H9 (cell line): ENCODE results near the gene BICD1. TPM values are rescaled to one million over a fixed set of nuclear protein-coding genes. Genes with fewer than 3 reads are reported as not detected.

Experiments used
- DNase-seq: peaks from one replicate; pipeline ENCODE4 v3.0.0-alpha.2; 2017
- H2AFZ ChIP-seq: one replicate; pipeline ENCODE4 v1.6.1; 2013; ENCODE audit warnings: mild to moderate bottlenecking, low read length, control low read depth, moderate library complexity
- H2AK5ac ChIP-seq: 2 replicates; pipeline ENCODE4 v1.6.1; 2013; ENCODE audit warnings: low read length, control low read depth, mixed read lengths; ENCODE audit not compliant: insufficient read length
- H2BK120ac ChIP-seq: one replicate; pipeline ENCODE4 v1.6.1; 2013; ENCODE audit warnings: low read depth, mild to moderate bottlenecking, low read length, control low read depth, inconsistent platforms; ENCODE audit not compliant: poor library complexity, severe bottlenecking
- H2BK12ac ChIP-seq: 2 replicates; pipeline ENCODE4 v1.6.1; 2013; ENCODE audit warnings: low read length, control low read depth, mixed read lengths, low read depth; ENCODE audit not compliant: insufficient read length
- H2BK15ac ChIP-seq: 2 replicates; pipeline ENCODE4 v1.6.1; 2013; ENCODE audit warnings: low read depth, low read length, control low read depth
- H2BK20ac ChIP-seq: one replicate; pipeline ENCODE4 v1.6.1; 2013; ENCODE audit warnings: low read depth, mild to moderate bottlenecking, low read length, control low read depth, inconsistent platforms; ENCODE audit not compliant: poor library complexity, severe bottlenecking
- H2BK5ac ChIP-seq: 2 replicates; pipeline ENCODE4 v1.6.1; 2013; ENCODE audit warnings: low read length, control low read depth, mixed read lengths; ENCODE audit not compliant: insufficient read length
- H3K14ac ChIP-seq: 2 replicates; pipeline ENCODE4 v1.6.1; 2013; ENCODE audit warnings: low read length, control low read depth; ENCODE audit not compliant: insufficient read depth
- H3K18ac ChIP-seq: 2 replicates; pipeline ENCODE4 v1.6.1; 2013; ENCODE audit warnings: low read depth, mild to moderate bottlenecking, mixed read lengths, low read length, control low read depth; ENCODE audit not compliant: insufficient read length
- H3K23ac ChIP-seq: 2 replicates; pipeline ENCODE4 v1.6.1; 2013; ENCODE audit warnings: low read length, control low read depth, mixed read lengths, low read depth; ENCODE audit not compliant: insufficient read length
- H3K23me2 ChIP-seq: 2 replicates; pipeline ENCODE4 v1.6.1; 2013; ENCODE audit warnings: low read depth, mild to moderate bottlenecking, mixed read lengths, low read length, control low read depth; ENCODE audit not compliant: insufficient read length, poor library complexity, severe bottlenecking
- H3K27ac ChIP-seq: 2 replicates; pipeline ENCODE4 v1.5.1; 2013; ENCODE audit warnings: low read length, control low read depth, mixed read lengths, low read depth; ENCODE audit not compliant: insufficient read length
- H3K27me3 ChIP-seq: 2 replicates; pipeline ENCODE4 v1.6.1; 2013; ENCODE audit warnings: low read length, control low read depth, inconsistent platforms; ENCODE audit not compliant: insufficient read depth
- H3K4ac ChIP-seq: 2 replicates; pipeline ENCODE4 v1.6.1; 2013; ENCODE audit warnings: low read depth, mild to moderate bottlenecking, control low read depth, inconsistent platforms, low read length, moderate library complexity
- H3K4me1 ChIP-seq: 2 replicates; pipeline ENCODE4 v1.6.1; 2013; ENCODE audit warnings: low read length, control low read depth, inconsistent platforms; ENCODE audit not compliant: insufficient read depth
- H3K4me2 ChIP-seq: 2 replicates; pipeline ENCODE4 v1.6.1; 2013; ENCODE audit warnings: low read length, control low read depth, mixed read lengths; ENCODE audit not compliant: insufficient read length, insufficient read depth
- H3K56ac ChIP-seq: 2 replicates; pipeline ENCODE4 v1.6.1; 2013; ENCODE audit warnings: low read depth, mild to moderate bottlenecking, mixed read lengths, low read length, control low read depth; ENCODE audit not compliant: insufficient read length
- H3K79me1 ChIP-seq: 2 replicates; pipeline ENCODE4 v1.6.1; 2013; ENCODE audit warnings: low read depth, mild to moderate bottlenecking, moderate library complexity, low read length, control low read depth, inconsistent platforms; ENCODE audit not compliant: insufficient read depth, poor library complexity, severe bottlenecking
- H3K79me2 ChIP-seq: 2 replicates; pipeline ENCODE4 v1.6.1; 2013; ENCODE audit warnings: low read length, control low read depth, inconsistent platforms; ENCODE audit not compliant: insufficient read depth
- H3K9ac ChIP-seq: 2 replicates; pipeline ENCODE4 v1.6.1; 2013; ENCODE audit warnings: low read length, control low read depth, mixed read lengths; ENCODE audit not compliant: insufficient read length; ENCODE audit errors: extremely low read depth
- H3K9me3 ChIP-seq: one replicate; pipeline ENCODE4 v1.6.1; 2013; ENCODE audit warnings: low read depth, low read length, inconsistent platforms; ENCODE audit not compliant: control insufficient read depth
- H3T11ph ChIP-seq: one replicate; pipeline ENCODE4 v1.6.1; 2013; ENCODE audit warnings: mild to moderate bottlenecking, low read length, control low read depth, inconsistent platforms
- H4K20me1 ChIP-seq: one replicate; pipeline ENCODE4 v1.6.1; 2013; ENCODE audit not compliant: control insufficient read depth, insufficient read length, insufficient read depth
- H4K5ac ChIP-seq: 2 replicates; pipeline ENCODE4 v1.6.1; 2013; ENCODE audit warnings: low read depth, mild to moderate bottlenecking, mixed read lengths, low read length, control low read depth; ENCODE audit not compliant: insufficient read length
- H4K8ac ChIP-seq: replicated peaks from 2 replicates; pipeline ENCODE4 v1.6.1; 2013; ENCODE audit warnings: low read length, control low read depth, mixed read lengths, low read depth; ENCODE audit not compliant: insufficient read length
- H4K91ac ChIP-seq: 2 replicates; pipeline ENCODE4 v1.6.1; 2013; ENCODE audit warnings: low read depth, mild to moderate bottlenecking, moderate library complexity, mixed read lengths, low read length, control low read depth; ENCODE audit not compliant: insufficient read length
- H3K27ac Mint-ChIP-seq, 3 experiments: 2 replicates in 2 of 3; 3 replicates in 1 of 3; pipeline ENCODE4 v1.8.0; 2020 to 2021; ENCODE audit warnings: mixed read lengths in 3 of 3, mild to moderate bottlenecking in 1 of 3, moderate library complexity in 1 of 3
- H3K27me3 Mint-ChIP-seq: 2 replicates; pipeline ENCODE4 v1.8.0; 2021; ENCODE audit warnings: low read depth, mild to moderate bottlenecking, moderate library complexity, mixed read lengths
- H3K36me3 Mint-ChIP-seq, 3 experiments: 2 replicates in 2 of 3; 3 replicates in 1 of 3; pipeline ENCODE4 v1.8.0; 2020 to 2021; ENCODE audit warnings: low read depth in 3 of 3, mixed read lengths in 3 of 3; ENCODE audit not compliant: insufficient read depth in 1 of 3
- H3K4me1 Mint-ChIP-seq, 2 experiments: 2 replicates each; pipeline ENCODE4 v1.8.0; 2020; ENCODE audit warnings: mixed read lengths in 2 of 2
- H3K4me3 Mint-ChIP-seq, 2 experiments: 2 replicates in 1 of 2; 3 replicates in 1 of 2; pipeline ENCODE4 v1.8.0; 2020 to 2021; ENCODE audit warnings: mild to moderate bottlenecking in 2 of 2, mixed read lengths in 2 of 2, moderate library complexity in 1 of 2
- H3K9me3 Mint-ChIP-seq, 2 experiments: 2 replicates in 1 of 2; 3 replicates in 1 of 2; pipeline ENCODE4 v1.8.0; 2020; ENCODE audit warnings: mild to moderate bottlenecking in 2 of 2, mixed read lengths in 2 of 2, moderate library complexity in 1 of 2
- CTCF ChIP-seq: fragments of 200-600 bp; sonication (generic); conservative IDR thresholded peaks from 3 replicates; pipeline ENCODE4 v1.8.0; 2021; ENCODE audit warnings: antibody characterized with exemption, mild to moderate bottlenecking
- WGBS: extraction: QIAGEN DNeasy Blood & Tissue Kit; methylation state at CpG from one replicate; pipeline ENCODE4 v1.1.7; 2013; ENCODE audit warnings: missing lambda C conversion rate, low lambda C conversion rate, mixed read lengths; ENCODE audit not compliant: insufficient read length; ENCODE audit errors: extremely low coverage; 5-methylcytosine and 5-hydroxymethylcytosine counted together
- total RNA-seq: library from RNA; stranded (reverse); gene quantifications from 2 replicates; pipeline ENCODE4 v1.2.1, GENCODE V29; 2021

Gene BICD1
- total RNA-seq, 1 experiment from 2014 or later: 134 TPM

GRCh38 chr12:32402946-32403345 is 296.3 kb downstream of the BICD1 start:
- peak overlapping the region in 1 of 3 experiments; percentile 46; a peak in 1 of 7 replicates for H3K27ac Mint-ChIP-seq
- H3K4me3 Mint-ChIP-seq: peak overlapping the region in 1 of 2 experiments; percentile 6; a peak in 2 of 5 replicates
- Histone ChIP-seq H3K4me2 (no peak overlapping the region), H2BK15ac (no peak overlapping the region), H3K4ac (no peak overlapping the region), H3K14ac (no peak overlapping the region), H3K27me3 (no peaks in the 10 kb centered on the region), H2BK12ac (no peak overlapping the region), H3K23me2 (peaks cover 5% of the 10 kb centered on the region), H3K23ac (no peak overlapping the region), H2BK20ac (no peak overlapping the region), H3K9me3 (no peaks in the 10 kb centered on the region), H4K20me1 (no peaks in the 10 kb centered on the region), H4K91ac (no peak overlapping the region), H4K5ac (no peak overlapping the region), H3T11ph (no peak overlapping the region), H3K27ac (no peak overlapping the region), H3K4me1 (peaks cover 7% of the 10 kb centered on the region; the same call in 1 of the 2 replicates), H3K79me1 (peaks cover 4% of the 10 kb centered on the region), H2AK5ac (no peak overlapping the region), H3K18ac (no peak overlapping the region), H2BK5ac (no peak overlapping the region), H2BK120ac (no peak overlapping the region), H3K56ac (no peak overlapping the region), H3K9ac (no peak overlapping the region), H3K79me2 (peaks cover 49% of the 10 kb centered on the region; the same call in 1 of the 2 replicates), H2AFZ (no peak overlapping the region), H4K8ac (no peak overlapping the region)
- H3K9me3 Mint-ChIP-seq: peaks cover 0 to 2% of the 10 kb centered on the region in 2 experiments; a peak in 2 of 5 replicates
- DNase-seq: no peak
- H3K4me1 Mint-ChIP-seq: peaks cover 32 to 46% of the 10 kb centered on the region in 2 experiments
- TF ChIP-seq CTCF: no peak
- H3K36me3 Mint-ChIP-seq: peaks cover 9 to 43% (median 35%) of the 10 kb centered on the region in 3 experiments
- H3K27me3 Mint-ChIP-seq: no peaks in the 10 kb centered on the region
- WGBS: no CpG with 5 or more reads among the region's 1 CpG
